Frontal cortex (tissue), 4 donors: ENCODE measurements around the gene NEDD4L. TPM values are rescaled to one million over a fixed set of nuclear protein-coding genes. Genes with fewer than 3 reads are reported as not detected.
A peak's percentile ranks its signal among the peaks of the same experiment; 100 is the strongest.

Experiments used
- DNase-seq, 2 donors: peaks; one replicate each; pipeline ENCODE4 v3.0.0; 2012; ENCODE audit warnings: low spot score in 2 of 2
- FAIRE-seq: peaks from 2 replicates; lab custom pipeline; 2012; peaks lifted over from hg19 to GRCh38; lab: Jason Lieb, UNC
- total RNA-seq: library from RNA; depleted of rRNA; stranded (reverse); fragments of >200 nt; gene quantifications from one replicate; pipeline ENCODE4 v1.2.3, GENCODE V29; 2014
- donor health status: control.
- donor health status: control.
- donor health status: control.

NEDD4L gene
- total RNA-seq, 1 donor from 2014 or later, result 108 TPM

DNA sequence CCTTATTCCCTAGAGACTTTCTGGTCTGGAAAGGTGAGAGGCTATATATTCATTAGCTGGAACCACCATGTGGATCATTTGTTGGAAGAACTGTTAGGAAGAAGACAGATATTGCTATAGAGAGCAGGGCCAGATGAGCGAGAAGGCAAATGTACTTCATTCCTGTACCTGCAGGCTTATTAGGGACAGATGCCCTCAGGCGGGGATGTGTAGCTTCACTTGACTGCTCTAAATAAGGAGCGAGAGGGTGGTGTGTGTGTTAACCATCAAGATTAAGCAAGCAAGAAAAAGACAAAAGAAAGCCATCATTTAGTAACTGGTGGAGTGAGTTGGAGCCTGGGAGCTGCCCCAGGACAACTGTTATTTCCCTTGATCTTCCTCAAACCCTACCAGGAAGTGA is 36.4 kb downstream of the NEDD4L start:
- no peak for DNase-seq
- no peak for FAIRE-seq

DNA sequence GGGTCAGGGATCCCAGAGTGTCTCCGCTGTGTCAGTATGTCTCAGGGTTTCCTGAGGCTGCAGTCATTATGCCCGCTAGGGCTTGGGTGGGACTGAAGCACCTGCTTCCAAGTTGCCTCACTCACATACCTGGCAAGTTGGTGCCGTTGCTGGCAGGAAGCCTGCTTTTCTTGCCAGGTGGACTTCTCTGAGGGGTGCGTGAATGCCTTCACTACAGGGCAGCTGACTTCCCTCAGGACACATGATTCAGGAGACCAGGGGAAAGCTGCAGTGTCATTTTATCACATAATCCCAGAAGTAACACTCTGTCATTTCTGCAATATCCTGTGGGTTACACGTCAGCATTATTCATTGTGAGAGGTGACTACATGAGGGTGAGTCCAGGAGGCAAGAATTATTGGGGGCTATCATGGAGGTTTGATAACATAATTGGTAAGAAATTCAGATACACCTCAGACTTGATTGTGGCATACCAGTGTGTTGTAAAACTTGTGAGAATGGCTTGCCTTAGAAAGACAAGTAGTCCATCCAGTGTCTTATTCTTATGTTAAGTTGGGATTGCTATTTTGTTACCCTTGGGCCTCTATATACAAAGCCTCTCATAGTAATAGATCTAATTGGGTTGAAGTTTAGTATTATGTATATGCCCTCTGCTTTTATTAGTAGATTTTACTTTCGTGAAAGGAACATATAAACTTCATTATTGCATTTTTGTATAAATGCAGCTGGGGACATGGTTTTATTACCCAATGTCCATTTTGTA is 44.1 kb downstream of the NEDD4L start:
- FAIRE-seq, result no peak
- no peak for DNase-seq

DNA sequence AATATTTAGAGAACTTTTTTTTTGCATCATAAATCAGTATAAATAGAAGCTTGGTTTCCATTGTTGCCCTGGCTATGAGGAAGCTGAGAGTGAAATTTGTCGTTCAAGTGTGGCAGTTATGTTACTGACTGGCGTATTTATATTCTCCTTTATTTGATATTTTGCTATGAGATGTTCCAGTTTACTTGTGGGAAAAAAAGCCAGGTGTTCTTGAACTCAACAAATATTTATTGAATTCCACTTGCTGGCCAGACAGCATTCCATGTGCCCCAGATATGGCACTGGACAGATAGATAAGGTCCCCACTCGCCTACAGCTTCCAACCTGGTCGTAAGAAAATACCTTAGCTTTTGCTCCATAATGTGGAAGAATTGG is 44.7 kb downstream of the NEDD4L start:
- no peak for FAIRE-seq
- DNase-seq, result no peak

DNA sequence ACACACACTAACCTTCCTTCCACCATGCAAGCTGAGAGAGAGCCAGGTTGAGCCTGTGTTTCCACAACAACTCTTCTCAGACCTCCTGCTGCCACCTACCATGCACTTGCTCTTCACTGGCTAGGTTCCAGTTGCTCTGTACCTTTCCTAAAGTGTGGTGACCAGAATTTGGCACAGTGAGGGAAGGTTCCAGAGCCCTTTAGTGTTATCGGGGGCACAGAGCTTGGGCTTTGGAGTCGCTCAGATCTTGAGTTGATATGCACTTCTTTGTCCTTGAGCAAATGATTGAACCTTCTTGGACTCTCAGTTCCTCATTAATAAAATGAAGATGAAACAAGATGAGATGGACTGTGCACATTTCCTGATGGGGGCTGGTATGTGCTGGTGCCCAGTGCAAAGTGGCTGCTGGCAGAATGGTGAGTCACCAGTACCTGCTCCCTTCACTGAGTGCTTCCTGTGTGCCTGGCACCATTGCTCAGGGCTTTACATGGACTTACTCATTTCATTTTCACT is 47.1 kb downstream of the NEDD4L start:
- FAIRE-seq (no peak), DNase-seq (no peak)

DNA sequence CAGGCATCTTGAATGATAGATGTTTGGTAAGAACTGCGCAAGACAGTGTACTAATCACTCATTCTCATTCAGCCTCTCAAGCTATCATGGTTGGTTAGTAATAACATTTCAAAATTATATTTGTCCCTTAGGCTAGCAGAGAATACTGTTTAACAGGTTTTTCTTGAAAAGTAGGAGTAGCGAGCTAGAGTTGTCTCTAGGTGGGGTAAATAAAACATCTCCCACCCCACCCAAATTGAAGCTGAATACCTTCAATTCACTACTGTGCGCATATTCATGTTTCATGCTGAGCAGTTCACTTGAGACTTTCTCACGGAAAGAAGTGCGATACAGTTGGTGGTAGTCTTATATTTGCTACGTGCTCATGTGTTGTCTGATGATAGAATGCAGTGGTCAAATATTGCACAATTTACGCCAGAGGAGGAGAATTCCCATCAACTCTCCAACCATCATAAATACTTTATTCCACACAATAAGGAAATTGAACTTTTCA is 49.3 kb downstream of the NEDD4L start:
- FAIRE-seq (no peak), DNase-seq (no peak)

DNA sequence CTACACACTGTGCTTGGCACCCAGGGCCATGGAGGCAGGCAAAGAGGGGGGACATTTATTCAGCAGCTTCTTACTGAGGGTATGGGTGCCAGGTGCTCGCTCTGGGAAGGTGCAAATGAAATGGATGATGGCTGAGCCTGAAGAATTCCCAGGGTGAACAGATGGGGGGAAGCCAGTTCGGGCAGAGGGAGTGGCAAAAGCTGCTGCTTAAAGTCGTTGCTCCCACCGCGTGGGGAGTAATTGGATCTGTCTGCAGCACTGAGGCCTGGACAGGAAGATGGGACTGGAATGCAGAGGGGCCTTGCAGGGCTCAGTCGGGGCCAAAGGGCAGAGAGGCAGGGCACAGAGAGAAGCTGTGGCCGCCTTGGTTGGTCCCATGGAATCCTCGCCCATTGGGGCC is 51.2 kb downstream of the NEDD4L start:
- DNase-seq, result no peak
- no peak for FAIRE-seq

DNA sequence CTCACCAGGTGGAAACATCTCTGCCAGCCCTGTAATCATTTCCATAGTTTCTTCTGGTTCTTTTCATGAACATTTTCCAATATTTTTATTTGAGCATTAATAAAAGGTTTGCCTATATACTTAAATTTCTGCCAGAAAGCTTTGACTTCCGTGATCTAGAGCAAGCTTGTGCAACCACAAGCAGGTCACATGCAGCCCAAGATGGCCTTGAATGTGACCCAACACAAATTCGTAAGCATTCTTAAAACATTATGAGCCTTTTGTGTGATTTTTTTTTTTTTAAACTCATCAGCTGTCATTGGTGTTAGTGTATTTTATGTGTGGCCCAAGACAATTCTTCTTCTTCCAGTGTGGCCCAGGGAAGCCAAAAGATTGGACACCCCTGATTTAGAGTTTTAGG is 51.6 kb downstream of the NEDD4L start:
- FAIRE-seq, result no peak

DNA sequence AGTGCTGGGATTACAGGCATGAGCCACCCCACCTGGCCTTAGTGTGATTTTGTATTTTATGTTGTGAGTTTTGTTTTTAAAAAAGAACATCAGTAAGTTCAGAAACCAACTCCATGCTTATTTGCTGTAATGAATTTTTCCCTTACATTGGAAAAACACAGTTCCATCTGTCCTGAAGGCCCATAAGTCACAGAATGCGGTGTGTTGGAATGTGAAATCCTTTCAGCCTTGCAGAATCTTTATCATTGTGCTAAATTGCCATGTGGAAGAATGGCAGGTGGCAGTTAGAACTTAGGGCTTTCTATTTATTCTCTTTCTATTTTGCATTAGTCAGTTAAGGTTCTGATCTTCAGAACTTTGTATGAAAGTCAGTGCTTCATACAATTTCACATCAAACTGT is 52.6 kb downstream of the NEDD4L start:
- DNase-seq (no peak), FAIRE-seq (no peak)

More for the DNA sequence above, 51.6 kb downstream of the NEDD4L start:
- DNase-seq, result no peak

DNA sequence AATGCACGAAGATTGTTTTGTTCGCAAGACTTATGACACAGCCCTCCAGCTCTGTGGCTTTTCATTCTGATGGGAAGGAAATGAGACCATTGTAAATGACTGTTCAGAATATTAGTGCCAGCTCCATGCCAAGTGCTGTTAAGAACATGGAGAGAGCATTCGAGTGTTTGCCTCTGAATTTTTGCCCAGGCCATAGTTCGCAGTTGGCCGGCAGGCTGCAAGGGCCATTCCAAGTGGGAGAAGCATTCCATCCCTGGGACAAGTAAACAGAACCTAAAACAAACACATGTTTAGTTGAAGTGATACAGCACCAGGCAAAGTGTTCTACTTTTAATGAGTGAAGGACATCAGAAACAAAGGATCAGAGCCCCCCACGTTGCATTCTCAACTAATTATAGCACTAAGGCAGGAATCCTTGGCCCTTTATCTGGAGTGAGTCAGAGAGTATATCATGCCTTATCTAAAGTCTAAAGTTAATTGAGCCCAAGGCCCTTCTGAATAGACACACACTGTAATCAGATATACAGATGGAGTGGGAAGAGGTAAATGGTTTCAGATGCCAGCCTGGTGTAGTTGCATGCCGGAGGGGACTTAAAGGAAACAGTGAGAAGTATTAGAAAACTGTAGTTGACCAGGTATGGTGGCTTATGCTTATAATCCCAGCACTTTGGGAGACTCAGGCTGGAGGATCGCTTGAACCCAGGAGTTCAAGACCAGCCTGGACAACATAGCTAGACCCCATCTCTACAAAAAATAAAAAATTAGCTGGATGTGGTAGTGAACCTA is 53.3 kb downstream of the NEDD4L start:
- no peak for DNase-seq
- FAIRE-seq, result no peak

DNA sequence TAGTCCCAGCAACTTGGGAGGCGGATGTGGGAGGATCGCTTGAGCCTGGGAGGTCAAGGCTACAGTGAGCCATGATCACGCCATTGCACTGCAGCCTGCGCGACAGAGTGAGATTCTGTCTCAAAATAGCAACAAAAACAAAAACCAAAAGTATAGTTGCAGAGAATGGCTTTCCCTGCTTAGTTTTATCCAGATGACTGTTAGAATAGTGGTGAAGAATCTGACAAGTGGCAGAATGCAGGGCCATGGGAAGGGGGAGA is 53.8 kb downstream of the NEDD4L start:
- no peak for FAIRE-seq
- DNase-seq, result no peak

DNA sequence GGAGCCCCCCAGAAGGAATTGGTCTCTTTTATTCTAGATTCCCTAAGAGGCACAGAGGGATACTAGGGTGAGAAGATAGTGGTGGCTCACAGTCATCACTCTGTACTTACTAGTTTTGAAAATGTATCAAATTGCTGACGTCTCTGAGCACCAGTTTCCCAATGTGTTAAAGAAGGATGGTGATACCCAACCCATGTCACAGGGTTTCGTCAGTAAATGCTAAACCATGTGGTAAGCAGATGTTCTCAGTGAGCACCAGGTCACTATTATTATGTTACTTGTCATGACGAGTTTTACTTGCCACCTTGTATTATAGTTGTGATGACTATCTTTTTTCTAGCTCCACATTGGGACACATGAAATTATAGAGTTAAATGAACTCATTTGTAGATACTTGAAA is 54.7 kb downstream of the NEDD4L start:
- DNase-seq, result no peak

DNA sequence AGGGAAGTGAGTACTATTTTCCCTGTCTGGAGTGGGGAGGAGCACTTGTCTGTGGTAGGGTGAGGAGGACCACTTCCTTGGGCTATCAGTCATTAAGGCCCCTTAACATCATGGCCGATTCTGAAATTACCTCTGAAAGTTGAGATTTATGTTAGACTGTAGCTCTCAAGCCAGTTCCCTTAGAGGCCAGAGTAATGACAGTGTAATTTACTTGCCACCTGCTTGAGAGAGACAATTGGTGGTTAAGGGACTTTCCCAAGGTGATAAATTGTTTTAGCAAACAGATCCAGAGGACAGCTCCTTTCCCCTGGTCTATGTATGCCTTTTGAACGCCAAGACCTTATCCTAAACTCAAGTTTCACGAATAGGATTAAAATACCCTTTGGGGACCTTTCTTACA is 56.1 kb downstream of the NEDD4L start:
- DNase-seq, result no peak
- FAIRE-seq, result no peak

More for the DNA sequence above, 54.7 kb downstream of the NEDD4L start:
- no peak for FAIRE-seq

DNA sequence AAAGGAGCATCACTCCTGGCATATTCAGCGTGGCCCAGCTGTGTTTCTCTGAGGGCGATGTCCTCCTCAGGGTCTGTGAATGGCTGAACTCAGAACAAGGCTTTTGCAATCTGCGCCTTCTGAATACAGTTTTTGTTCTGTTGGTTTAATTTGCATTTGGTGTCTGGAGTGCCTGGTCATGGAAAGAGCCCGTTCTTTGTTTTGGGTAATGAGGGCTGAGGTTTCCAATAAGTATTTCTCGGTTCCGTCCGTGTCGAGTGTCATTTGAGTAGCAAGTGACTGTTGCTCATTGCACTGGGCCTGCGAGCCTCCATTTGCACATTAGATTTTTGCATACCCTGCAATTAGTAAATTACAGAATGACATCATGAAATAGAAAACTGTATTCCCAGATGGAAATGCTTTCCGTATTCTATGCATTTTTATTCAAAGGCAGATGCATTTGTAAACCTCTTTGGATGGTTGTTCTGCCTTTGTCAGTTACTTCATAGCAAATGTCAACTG is 57.3 kb downstream of the NEDD4L start:
- FAIRE-seq (peak; percentile 94), DNase-seq (peak; percentile 34 to 49)

DNA sequence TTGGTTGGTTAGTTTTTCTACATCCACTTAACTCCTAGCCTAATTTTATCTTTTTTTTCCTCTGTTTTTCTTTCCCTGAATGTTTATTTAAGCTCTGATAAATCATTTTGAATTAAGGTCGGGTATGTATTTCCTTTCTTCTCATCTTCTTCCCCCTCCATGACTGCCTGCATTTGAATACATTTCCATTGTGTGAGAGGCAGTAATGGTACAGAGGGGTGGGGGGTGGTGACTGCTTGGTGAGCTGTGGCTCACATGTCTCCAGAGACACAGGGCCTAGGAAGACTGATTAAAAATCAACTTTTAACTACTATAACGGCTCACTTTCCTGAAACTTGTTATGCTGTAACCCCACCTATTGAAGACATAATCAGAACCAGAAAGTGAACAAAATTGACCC is 58.0 kb downstream of the NEDD4L start:
- DNase-seq (no peak), FAIRE-seq (no peak)

DNA sequence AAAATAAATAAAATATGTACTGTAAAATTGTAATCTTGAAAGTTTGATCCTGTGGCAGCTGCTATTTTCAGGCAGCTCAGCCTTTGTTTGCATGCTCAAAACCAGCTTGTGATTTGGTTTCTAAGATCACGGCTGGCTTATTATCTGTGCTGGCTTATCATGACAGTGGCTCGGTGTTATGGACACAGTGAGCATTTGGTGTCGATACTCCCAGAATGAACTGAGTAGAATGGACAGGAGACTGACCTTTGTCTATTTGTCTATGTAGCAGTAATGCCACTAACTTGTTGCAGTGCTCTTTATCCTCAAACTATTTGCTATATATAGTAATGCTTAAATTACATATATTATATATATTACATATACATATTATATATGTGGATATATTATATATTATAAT is 58.8 kb downstream of the NEDD4L start:
- FAIRE-seq, result no peak
- DNase-seq, result no peak

DNA sequence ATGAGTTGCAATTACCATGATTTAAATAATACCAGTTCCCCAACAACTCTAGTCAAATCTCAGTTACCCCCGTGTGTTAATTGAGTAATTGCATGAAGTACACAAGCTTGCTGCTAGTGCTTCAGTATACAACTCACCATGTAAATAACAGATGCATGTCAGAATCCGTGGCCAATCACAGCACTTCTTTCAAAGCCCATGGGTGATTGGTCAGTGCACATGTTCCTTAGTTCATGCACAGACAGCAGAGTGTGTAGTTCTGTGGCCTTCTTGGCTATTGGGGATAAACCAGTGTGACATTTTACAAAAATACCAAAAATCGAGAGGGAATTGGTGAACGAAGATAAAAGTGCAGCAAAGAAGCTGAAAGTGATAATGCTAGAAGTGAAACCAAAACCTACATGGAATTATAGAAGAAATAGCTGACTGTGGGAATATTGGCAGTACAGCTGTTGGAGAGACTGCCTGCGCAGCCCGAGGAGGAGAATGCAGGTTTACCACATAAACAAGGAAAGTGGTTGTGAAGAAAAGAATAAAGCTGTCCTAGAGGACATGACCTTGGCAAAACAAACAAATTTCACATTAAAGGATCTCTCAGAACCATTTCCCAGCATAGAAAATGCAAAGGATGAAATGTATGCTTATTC is 59.4 kb downstream of the NEDD4L start:
- no peak for FAIRE-seq
- DNase-seq, result no peak

DNA sequence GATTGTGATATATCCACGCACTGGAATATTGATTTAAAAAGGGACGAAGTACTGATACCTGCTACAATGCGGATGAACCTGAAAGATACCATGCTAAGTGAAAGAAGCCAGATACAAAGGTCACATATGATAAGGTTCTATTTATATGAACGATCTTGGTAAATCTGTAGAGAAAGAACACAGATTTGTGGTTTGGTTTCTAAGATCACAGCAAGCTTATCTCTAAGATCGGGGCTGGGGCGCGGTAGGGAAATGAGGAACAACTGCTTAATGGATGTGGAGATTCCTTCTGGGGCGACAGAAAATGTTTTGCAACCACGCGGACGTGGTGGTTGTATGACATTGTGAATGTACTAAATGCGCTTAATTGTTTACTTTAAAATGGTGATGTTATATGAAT is 60.1 kb downstream of the NEDD4L start:
- no peak for FAIRE-seq
- no peak for DNase-seq

DNA sequence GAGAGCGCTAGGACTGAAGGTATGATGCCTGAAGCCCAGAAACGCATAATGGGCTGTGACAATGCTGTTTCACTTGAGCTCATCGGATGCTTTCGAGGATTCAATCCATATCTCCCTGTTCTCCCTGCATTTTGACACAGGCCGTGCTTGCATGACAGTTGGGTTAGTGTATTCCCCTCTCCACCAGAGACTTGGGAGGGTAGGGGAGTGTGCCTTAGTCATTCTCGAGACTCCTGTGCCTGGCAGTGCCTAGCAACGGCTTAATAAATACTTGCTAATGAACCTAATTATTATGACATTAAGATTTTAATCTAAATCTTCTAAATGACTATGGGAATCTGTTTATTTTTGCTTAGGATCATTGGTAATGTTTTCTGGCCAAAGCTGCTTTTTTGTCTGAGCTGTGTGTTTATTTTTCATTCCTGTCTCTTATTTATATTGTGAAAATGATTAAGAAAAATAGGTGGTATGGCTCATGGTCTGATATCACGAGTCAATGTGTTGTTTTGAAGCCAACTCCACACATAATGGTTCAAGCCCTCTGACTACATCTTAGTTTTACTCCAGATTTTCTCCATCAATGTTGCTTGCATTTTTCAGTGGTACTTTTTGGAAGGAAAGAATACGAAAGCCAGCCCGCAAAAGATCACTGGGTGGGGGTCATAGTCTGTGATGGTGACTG is 61.3 kb downstream of the NEDD4L start:
- FAIRE-seq (no peak), DNase-seq (no peak)

DNA sequence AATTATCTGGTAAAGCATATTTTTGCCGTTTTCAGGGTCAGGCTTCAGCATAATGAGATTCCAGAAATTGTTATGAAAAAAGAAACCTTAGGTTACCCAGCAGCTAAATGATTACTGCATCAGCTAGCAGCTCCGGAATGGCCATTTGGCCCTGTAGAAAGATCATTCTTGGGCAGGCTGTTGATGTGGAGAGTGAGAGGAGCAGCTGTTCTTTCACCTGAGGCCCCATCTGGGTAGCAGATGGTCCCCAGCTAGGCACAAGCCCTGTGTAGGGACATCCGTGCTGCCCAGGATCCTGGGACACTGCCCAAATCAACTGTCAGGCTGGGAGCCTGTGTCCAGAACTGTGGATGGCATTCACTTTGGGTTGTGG is 61.8 kb downstream of the NEDD4L start:
- FAIRE-seq, result no peak

More for the DNA sequence above, 61.8 kb downstream of the NEDD4L start:
- no peak for DNase-seq
